Measurements from ENCODE around the gene EGLN1. TPM values are rescaled to one million over a fixed set of nuclear protein-coding genes. Genes with fewer than 3 reads are reported as not detected.

The EGLN1 gene
- total RNA-seq, 1 donor from 2014 or later = 34.4 TPM

DNA sequence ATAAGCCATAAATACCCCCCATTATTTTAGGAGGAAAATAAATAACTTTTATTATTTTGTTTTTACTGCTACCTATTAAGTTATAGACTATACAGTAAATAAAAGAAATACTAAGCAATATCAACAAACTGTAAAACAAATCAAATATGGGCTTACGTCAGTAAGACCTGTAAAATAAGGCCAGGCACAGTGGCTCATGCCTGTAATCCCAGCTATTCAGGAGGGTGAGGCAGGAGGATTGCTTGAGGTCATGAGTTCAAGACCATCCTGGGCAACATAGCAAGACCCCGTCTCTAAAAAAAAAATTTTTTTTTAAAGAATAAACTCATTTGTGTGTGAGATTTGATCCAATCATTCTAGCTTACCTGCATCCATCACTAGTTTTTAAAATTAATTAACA, 17.8 kb downstream of the EGLN1 start:
- Mint-ChIP-seq H3K27me3 (ENCODE audit: low read depth) (no peaks in the 10 kb centered on the region), H3K4me1 (peaks cover 12% of the 10 kb centered on the region), H3K27ac (no peak overlapping the region), H3K9me3 (no peaks in the 10 kb centered on the region), H3K36me3 (peaks cover 2% of the 10 kb centered on the region), H3K4me3 (no peak overlapping the region)
- TF ChIP-seq CTCF (IDR thresholded peaks at IDR 0.05; ENCODE audit: unreplicated experiment) = no peak
- no peak for DNase-seq (ENCODE audit: low spot score in 2 of 2, unreplicated experiment in 2 of 2)

DNA sequence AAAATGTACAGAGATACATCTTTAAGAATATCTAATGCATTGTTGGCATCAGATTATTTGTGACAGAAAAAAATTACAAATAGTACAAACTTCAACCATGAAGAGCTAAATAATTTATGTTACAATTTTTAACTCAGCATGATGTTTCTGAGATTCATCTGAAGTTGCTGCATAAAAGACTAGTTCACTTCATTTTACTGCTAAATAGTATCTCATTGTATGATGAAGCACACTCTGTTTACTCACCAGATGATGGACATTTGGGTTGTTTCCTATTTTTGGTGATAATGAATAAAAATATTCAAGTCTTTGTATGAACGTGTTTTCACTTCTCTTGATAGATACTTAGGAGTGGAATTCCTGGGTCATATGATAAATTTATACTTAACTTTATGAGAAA, 20.6 kb downstream of the EGLN1 start:
- no peak overlapping the region for H3K27ac Mint-ChIP-seq
- H3K36me3 Mint-ChIP-seq = peaks cover 5% of the 10 kb centered on the region
- H3K9me3 Mint-ChIP-seq = no peaks in the 10 kb centered on the region
- H3K4me1 Mint-ChIP-seq = peaks cover 24% of the 10 kb centered on the region
- TF ChIP-seq CTCF (IDR thresholded peaks at IDR 0.05; ENCODE audit: unreplicated experiment) = no peak
- DNase-seq (ENCODE audit: low spot score in 2 of 2, unreplicated experiment in 2 of 2) = no peak
- no peaks in the 10 kb centered on the region for H3K27me3 Mint-ChIP-seq (ENCODE audit: low read depth)
- H3K4me3 Mint-ChIP-seq = no peak overlapping the region

- H3K36me3 Mint-ChIP-seq = peaks cover 2% of the 10 kb centered on the region
- H3K4me3 Mint-ChIP-seq = no peak overlapping the region
- DNase-seq (ENCODE audit: low spot score in 2 of 2, unreplicated experiment in 2 of 2) = no peak
- no peaks in the 10 kb centered on the region for H3K27me3 Mint-ChIP-seq (ENCODE audit: low read depth)
- peaks cover 42% of the 10 kb centered on the region for H3K4me1 Mint-ChIP-seq
- peak overlapping the region; percentile 44 for H3K27ac Mint-ChIP-seq
- TF ChIP-seq CTCF (IDR thresholded peaks at IDR 0.05; ENCODE audit: unreplicated experiment) = no peak
- no peaks in the 10 kb centered on the region for H3K9me3 Mint-ChIP-seq
Measured at GRCh38 chr1:231397886-231398671, 24.0 kb downstream of the EGLN1 start.

- Mint-ChIP-seq H3K4me3 (no peak overlapping the region), H3K27me3 (ENCODE audit: low read depth) (no peaks in the 10 kb centered on the region), H3K36me3 (peaks cover 2% of the 10 kb centered on the region), H3K4me1 (peaks cover 42% of the 10 kb centered on the region), H3K9me3 (no peaks in the 10 kb centered on the region), H3K27ac (peak overlapping the region; percentile 97)
- TF ChIP-seq CTCF (IDR thresholded peaks at IDR 0.05; ENCODE audit: unreplicated experiment) = no peak
- DNase-seq (ENCODE audit: low spot score in 2 of 2, unreplicated experiment in 2 of 2) = no peak
Measured at GRCh38 chr1:231396643-231397042, 25.4 kb downstream of the EGLN1 start.

- Mint-ChIP-seq H3K4me3 (no peak overlapping the region), H3K27me3 (ENCODE audit: low read depth) (no peaks in the 10 kb centered on the region), H3K4me1 (peaks cover 42% of the 10 kb centered on the region), H3K27ac (peak overlapping the region; percentile 97), H3K36me3 (peaks cover 2% of the 10 kb centered on the region), H3K9me3 (no peaks in the 10 kb centered on the region)
- TF ChIP-seq CTCF (IDR thresholded peaks at IDR 0.05; ENCODE audit: unreplicated experiment) = no peak
- DNase-seq (ENCODE audit: low spot score in 2 of 2, unreplicated experiment in 2 of 2) = no peak
Measured at GRCh38 chr1:231395998-231396390, 26.1 kb downstream of the EGLN1 start.
